Activated CD4-positive, alpha-beta T cell treated with anti-CD3 and anti-CD28 coated beads, Interleukin-2, Interleukin-4, amounts not matched to agents 100 ng/mL and 50 ng/mL, durations not matched to agents 16 hours and 8 hours (primary cell): ENCODE results near the gene WDFY4.

Source experiments
- DNase-seq: peaks from one replicate; pipeline ENCODE4 v3.0.0-alpha.2; 2020; ENCODE audit warnings: low spot score

WDFY4 gene

DNA sequence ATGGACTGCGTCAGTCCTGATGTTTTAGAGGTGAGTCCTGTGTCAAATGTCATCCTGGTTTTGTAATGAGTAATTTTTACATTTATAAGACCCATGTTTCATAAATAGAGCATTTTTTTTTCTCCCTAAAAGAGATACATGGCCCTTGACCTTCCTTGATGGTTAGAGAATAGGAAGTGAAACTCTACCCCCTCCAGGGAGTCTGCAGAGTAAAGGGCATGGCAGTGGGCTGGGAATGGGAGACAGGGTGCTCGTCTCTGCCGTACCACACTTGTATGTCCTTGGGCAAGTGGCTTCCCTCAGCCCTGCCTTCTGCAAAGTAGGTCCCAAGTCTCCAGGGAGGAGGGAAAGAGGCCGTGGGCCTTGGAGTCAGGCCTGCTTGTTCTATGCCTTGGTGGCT, 63.9 kb downstream of the WDFY4 start:
- no peak for DNase-seq

DNA sequence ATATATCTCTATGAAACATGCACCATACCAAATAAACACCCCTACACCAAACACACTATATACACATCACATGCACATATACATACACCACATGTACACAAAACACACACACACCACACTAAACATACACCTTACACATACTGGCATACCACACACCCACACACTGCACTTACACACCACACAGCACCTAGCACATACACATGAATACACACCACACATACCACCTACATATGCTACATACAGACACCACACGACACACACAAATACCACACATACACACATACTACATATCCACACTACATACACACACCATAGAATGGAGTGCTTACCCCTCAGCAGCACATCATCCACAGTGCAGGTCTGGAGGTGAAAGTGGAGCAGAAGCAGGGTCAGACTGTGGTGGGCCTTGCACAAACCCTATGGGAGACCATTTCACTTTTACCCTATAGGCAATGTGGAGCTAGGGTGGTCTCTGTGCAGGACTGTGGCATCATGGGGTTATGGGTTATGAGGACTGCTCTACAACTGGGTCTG, 64.6 kb downstream of the WDFY4 start:
- no peak for DNase-seq

DNA sequence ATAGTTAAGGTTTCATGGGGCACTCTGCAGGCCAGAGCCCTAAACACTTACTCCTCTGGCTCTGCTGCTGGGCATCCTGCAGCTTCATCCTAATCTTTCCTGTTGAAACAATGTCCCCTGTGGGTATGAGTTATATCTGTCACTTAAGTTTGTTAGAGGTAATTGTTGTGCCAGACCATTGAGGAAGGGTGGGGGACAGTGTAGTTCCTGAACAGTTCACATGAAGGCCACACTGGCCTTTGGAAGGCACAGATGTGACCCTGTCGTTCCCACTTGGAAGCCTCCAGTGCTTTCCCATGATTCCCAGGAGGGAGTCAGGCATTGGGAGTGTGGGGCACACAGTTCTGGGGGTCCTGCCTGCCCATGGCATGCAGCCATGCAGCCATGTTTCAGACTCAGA, 65.3 kb downstream of the WDFY4 start:
- no peak for DNase-seq

DNA sequence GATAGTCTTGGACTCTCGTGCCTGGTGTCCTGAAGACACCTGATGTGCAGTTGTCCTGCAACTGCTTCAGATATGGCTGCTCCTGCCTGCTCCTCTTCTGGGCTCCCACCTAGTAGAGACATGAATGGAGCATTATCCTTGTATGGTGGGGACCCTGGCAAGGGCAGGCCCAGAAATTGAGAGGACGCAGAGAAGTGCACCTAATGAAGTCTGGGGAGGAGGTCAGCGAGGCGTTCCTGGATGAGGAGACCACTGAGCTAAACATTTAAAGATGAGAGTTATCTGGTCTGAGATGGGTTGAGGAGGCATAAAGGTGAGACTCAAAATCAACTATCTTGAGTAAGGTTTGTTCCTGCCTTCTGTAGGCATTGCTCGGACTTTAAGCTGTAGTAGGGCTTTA, 66.3 kb downstream of the WDFY4 start:
- DNase-seq = no peak

DNA sequence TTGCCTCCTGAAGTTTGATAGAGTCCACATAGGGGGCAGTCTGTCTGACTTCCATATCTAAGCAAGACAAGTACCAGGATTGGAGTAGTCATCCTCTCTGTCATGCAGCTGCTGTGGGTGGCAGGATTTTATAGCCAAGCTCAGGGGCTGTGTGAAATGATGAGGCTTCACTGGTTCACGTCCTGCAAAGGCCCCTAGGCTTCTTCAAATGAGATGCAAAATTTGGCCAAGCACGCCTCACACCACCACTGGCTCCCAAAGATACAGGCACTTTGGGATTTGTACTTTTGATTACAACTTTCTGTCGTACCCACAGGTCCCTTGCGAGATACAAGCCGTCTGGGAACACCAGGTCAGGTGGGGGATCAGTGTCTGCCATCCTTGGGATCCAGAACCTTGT, 67.1 kb downstream of the WDFY4 start:
- DNase-seq = no peak

DNA sequence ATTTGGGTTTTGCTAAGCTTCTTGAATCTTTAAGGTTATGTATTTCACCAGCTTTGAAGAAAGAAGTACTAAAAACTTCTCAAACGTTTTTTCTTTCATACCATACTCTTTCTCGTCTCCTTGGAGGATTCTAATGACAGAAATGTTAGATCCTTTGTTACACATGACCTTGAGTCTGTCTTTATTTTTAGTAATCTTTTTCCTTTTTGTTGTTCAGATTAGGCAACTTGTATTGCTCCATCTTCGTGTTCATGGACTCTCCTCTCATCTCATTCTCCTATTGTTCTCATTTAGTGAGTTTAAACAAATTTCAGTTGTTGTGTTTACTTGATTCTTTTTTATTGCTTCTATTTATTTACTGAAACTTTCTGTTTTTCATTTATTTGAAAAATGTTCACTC, 73.7 kb downstream of the WDFY4 start:
- DNase-seq = no peak

DNA sequence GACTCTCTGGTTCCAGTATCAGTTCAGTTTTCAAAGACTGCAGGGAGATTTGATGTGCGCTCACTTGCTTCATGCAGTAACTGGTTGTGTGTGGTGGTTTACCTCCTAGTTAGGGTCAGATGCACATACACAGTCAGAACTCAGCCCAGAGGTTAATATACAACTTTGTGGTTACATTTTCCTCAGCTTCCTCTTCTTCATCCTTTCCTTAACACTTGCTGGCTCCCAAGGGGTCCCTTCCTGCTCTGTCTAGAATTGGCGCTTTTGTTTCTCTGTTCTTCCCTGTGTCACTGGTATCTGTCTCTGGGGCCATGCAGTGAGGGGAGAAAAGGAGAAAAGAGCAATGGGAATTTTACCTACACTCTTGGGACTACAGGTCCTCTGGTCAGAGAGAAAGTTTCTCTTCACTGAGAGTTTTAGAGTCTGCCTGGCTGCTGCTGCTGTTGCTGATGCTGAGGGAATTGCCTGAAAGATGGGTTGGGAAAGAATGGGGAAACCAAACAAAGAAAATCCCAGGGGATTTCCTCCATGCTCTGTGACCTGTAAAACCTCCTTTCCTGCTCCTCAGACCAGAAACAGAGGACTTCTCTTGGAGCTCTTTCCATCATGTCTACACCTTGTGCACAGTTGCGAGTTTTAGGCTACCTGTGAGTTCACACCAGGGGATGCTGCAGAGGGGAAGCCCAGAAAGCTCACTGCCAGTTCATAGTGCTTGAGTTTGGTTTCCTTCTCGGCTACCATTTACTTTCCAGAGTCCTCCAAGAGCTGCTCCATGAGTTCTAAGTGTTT, 74.6 kb downstream of the WDFY4 start:
- no peak for DNase-seq

DNA sequence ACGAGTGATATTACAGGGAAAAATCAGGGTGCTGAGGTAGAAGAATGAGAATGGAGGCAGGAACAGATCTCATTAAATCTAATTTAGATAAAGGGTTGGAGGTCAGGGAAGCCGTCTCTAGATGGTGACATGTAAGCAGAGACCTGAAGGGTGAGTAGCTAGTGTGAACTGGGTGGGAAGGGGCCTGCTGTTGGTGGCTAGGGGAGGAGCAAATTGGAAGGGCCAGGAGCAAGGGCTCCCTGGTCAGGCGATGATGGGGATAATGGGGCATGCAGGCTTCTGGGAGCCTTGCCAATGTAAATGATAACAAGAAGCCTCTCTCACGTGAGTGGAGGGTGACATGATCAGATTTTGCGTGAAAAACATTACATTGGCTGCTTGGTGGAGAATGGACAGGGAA, 76.3 kb downstream of the WDFY4 start:
- no peak for DNase-seq

DNA sequence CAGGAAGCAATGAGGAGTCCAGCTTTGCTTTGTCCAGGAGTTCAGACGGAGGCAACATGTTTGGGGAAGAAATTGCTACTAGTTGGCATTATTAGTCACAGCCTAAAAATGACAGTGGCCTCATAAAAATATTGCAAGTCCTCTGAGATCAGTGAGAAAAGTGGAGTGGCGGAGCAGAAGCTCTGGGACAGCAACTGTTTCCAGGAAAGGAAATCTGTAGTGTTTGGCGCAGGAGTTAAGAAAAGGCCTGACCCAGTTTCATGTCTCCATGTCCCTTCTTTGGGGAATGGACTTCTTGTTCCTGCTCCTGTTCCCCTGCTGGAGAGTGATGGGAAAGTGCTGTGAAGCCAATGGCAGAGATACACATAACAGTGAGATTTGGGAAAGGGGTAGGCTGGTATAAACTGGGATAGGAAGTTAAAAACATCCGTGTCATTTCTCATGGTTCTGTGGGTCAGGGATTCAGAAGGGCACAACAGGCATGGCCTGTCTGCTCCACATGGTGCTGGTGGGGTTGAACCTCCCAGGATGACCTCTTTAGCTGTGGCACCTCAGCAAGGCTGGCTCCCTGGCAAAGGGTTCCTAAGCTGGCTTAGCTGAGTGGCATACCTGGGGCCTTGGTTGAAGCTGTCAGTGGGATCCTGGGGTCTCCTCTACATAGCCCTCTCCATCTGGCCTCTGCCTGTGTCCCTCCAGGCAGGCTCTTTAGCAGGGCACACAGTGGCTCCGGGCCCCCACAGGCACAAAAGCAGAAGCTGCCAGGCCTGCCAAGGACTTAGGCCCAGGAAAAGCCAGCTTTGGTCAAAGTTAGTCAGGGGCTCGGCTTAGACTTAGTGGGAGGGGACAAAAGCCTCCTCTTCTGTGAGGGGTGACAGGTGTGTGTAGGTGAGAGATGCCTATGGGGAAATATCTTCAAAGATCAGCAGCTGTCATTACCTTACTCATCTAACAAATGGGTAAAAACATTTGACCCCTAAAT, 77.7 kb downstream of the WDFY4 start:
- no peak for DNase-seq

DNA sequence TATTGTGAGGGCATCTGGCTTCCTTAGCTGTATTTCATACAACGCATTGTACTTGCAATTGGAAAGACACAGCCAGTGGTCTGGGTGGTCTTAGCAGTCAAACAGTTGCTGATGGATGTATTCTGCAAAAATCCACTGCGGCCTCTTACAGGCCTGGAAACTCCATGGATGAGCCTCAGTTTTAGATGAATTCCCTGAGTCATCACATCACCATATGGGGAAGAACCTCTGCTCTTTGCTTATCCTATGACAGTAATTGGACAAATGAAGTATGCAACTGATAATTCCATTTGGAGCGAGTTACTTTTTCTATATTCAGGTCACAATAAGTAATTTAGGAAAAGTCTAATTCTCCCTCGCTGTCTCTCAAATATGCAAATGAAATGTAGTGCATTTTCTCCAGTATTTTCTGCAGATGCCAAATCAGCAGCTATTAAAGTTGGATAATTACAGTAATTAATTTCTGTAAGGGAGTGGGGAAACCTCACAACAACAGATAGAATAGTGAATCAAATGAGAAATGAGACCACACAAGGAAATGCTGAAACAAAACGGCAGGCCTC, 78.8 kb downstream of the WDFY4 start:
- no peak for DNase-seq

DNA sequence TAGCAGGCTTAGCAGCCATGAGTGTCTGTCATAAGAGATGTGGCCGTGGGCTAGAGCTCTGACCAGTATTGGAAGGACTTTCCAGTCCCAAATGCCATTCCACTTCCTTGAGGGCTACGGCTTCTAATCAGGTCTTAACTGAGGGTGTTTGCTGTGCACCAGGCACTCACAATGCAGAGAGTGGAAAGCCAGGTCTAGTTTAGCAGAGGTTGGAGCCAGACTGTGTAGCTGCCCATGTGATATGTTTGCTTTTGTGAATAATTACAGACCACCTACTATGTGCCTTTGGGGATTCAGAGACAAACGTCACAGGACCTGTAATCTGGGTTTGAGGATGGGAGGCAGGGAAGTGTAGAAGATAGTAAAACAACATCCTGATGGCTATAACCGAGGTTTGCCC, 79.8 kb downstream of the WDFY4 start:
- no peak for DNase-seq

DNA sequence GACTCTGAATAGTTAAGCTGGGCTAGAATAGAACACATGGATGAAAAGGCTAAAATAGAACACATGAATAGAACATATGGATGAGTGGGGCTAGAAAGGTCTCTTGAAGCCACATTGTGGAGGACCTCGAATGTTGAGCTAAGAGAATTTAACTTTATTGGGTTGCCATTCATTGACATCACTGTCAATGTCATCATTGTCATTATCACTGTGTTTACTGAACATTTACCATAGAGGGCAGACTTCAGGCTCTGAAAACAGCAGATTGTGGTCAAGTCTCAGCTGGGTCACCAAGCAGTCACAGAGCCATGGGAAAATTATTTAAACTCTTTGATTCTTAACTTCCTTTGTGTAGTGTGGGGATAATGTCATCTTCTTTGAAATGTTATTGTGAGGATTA, 80.4 kb downstream of the WDFY4 start:
- no peak for DNase-seq

DNA sequence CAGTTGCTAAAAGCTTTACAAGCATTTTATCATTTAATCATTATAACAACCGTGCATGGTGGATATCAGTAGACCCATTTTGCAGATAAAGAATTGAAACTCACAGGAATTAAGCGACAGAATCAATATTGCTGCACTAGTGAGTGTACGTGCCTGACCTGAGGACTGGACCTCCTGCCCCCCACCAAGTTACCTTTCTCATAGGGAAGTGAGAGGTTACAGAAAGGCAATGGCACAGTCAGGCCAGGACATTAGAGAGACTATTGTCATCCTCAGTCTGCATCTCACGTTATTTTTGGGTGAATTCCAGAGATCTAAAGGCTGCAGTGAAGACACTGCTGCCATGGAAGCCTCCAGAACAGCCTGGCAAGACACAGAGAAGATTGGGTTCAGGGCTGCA, 80.9 kb downstream of the WDFY4 start:
- no peak for DNase-seq

DNA sequence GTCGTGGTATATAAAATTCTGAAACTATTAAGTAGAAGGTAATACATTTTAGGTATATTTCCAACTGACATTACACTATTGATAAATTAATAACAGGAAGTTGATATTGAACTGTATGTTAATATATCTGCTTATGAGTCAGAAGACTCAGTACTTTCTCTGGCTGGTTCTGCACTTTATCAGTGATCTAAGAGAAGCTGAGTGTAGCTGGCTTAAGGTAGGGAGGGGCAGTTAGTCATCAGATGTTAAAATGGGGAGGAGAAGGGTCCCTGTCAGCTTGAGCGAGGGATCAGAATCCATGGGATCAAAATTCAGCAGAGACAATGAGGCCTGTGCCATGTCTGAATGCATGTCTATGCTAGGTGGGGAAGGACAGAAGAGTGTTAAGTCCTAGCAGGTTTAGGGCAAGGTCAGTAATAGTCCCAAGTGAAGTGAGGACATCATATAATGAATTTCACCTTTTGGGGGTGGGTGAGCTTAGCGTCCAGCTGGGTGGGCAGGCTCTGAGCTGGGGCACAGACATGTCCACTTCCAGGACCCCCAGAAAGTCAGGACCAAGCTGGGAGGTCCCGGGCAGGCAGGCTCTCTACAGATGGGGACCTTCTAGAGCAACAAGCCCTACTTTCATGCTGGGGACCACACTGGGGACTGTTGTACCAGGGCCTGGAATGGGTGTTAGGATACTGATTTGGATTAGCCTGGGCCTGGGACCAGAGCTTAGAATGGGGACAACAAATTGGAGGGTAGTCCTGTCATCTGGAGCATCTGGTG, 82.9 kb downstream of the WDFY4 start:
- no peak for DNase-seq

DNA sequence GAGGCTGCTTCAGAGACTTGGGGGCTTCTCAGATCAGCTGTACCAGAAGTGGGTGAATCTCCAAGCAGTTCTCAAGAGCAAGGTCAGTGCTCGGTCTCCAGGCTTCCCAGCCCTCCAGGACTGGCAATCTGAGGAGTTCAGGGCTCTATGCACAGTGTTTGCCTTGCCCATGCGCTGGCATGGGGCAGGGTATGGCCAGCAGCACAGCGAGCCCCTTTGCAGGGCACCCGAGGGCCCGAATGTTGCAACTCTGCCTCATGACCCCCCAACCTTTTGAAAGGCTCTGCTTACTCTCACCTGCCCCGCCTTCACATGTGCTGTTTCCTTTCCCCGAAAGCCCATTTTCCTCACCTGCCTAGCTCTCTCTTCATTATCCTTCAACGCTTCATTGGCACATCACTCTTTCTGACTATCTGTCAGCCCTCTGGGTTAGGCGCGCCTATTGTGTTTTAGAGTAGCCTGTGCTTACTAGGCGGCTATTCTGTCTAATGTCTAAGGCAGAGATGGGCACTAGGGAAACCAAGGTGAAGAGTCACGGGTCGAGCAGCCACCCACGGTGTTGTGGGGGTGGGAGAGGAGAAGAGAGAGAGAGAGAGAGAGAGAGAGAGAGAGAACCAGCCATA, 83.6 kb downstream of the WDFY4 start:
- no peak for DNase-seq

DNA sequence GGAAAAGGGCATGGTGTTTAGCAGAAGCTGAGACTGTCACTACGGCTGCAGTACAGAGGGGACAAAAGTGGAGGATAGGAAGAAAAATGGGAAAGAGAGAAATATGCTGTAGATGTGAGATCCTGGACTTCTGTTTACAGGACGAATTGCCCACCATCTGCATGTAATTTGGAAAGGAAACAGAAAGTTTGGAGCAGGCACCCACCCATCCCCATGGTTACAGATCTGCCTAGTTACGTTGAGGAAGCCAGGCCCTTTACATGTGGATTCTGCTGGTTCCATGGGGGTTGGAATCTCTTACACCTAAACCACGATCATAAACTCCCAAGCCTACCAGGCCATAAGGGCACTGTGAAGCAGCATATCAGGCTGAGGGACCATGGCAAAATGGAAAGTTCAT, 84.3 kb downstream of the WDFY4 start:
- no peak for DNase-seq

DNA sequence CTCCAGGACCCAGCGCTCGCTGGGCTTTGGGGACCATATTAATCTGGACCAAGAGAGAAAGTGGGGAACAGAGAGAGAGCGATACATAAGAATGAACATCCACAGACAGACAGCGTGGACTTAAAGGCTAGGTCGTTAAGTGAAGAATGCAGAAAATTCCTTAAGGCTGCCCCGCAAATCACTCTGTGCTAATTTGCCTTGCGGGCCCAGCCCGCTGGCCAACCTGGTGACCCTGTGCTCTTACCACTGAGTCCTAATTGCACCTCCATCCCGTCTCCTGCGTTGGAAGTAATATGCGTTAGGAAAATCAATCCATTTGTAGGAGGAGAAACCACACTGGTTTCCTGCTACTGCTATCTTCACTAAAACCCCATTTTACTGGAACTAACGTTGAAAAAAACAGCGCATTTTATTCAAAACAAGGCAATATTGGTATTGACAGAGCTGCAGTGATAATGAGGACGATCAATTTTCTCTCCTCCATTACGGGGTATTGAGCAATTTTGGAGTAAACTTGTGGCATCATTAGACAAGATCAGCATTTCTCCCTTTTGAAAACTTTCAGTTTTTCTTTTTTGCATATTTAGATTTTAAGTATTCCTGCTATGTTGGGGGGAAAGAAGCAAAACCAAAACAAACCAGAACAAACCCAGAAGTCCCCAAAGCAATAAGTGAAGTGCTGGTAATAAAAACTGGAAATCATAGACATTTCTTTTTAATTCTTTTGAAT, 85.2 kb downstream of the WDFY4 start:
- no peak for DNase-seq

DNA sequence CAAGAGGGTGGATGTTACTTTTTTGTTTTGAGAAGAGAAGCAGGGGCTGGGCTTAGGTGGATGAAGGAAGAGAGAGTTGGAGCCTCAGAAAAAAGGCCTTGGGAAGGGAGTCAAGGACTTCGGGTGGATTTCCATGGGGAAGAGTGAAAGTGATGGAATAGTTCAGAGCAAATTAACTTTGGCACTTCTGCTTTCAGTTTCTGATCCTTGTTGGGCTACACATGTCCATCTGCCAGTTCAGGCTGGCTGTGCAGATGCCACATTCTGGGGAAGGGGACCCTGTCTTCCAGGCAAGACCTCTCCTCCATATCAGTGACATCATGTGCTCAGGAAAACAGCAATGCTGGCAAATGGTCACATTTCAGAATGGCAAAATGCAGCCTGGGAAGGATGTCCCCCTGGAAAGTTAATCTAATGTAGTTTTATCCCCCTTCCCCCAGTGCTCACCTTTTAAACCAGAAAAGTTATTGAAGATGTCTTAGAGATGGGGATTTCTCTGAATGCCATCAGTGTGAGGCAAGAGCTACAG, 86.0 kb downstream of the WDFY4 start:
- DNase-seq = no peak

DNA sequence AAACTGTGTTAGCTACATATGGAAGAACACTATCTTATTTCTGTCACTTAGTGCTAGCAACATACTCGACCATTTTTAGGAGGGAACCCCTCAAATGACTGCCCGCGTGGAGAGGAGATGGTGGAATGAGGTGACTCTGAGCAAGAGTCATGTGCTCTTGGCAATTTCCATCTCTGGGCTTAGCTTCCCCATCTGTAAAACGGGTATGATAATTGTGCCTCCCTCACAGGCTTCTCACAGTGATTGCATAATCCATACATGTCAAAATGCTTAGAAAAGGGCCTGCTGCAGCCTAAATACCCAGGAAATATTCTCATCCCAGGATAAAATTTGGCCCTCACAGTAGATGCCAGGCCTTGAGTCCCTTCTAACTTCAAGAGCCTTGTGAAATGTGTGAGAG, 86.6 kb downstream of the WDFY4 start:
- DNase-seq = no peak

DNA sequence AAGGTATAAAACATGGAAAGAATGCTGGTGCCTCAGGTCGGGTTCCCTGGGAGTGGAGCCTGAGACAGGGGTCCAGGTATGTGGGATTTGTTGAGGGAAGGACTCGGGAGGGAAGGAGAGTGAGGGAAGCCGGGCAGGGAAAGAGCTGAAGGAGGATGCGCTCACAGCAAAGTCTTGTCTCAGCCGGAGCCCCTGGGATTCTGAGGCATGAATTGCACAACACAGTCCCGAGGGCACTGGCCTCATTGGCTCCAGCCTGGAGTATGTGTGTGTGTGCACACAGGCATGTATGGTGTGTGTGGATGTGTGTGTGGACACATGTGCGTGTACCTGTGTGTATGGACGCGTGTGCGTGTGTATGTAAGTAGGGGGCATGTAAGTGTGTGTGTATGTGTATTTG, 87.4 kb downstream of the WDFY4 start:
- no peak for DNase-seq

DNA sequence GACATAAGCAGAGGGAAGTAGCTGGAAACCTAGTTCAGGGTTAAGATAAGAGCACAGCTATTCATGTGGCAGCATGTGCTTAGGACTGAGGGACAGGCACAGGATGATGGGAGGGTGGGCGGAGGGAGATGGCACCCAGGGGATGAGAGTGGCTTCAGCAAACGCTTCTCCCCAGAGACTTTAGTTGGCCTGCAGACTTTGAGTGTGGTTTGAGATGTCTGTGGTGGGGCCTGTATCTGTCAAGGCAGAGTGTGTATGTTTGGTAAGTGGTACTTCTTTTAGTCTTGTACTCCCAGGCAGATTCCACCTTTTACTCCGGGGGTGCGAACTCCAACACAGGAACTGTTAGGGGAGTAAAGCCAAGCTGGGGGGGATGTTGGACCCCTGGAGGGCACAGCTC, 88.9 kb downstream of the WDFY4 start:
- DNase-seq = no peak
